Stimulated activated CD4-positive, alpha-beta T cell treated with anti-CD3 and anti-CD28 coated beads, TNF-alpha, amount 100 ng/mL, for 48 hours (primary cell): Measurements from ENCODE around the gene RASAL1.

Source experiments
- DNase-seq, 3 donors: peaks; one replicate each; pipeline ENCODE4 v3.0.0-alpha.2; 2020; ENCODE audit warnings: low read depth in 3 of 3

RASAL1 gene

GRCh38 chr12:113075137-113075683 lies 60.4 kb downstream of the RASAL1 start:
- no peak for DNase-seq

- no peak for DNase-seq
Measured at GRCh38 chr12:113073586-113073985, 62.0 kb downstream of the RASAL1 start.

GRCh38 chr12:113072136-113072535 lies 63.4 kb downstream of the RASAL1 start:
- no peak for DNase-seq

GRCh38 chr12:113071135-113072112 lies 64.1 kb downstream of the RASAL1 start:
- DNase-seq = no peak

DNA sequence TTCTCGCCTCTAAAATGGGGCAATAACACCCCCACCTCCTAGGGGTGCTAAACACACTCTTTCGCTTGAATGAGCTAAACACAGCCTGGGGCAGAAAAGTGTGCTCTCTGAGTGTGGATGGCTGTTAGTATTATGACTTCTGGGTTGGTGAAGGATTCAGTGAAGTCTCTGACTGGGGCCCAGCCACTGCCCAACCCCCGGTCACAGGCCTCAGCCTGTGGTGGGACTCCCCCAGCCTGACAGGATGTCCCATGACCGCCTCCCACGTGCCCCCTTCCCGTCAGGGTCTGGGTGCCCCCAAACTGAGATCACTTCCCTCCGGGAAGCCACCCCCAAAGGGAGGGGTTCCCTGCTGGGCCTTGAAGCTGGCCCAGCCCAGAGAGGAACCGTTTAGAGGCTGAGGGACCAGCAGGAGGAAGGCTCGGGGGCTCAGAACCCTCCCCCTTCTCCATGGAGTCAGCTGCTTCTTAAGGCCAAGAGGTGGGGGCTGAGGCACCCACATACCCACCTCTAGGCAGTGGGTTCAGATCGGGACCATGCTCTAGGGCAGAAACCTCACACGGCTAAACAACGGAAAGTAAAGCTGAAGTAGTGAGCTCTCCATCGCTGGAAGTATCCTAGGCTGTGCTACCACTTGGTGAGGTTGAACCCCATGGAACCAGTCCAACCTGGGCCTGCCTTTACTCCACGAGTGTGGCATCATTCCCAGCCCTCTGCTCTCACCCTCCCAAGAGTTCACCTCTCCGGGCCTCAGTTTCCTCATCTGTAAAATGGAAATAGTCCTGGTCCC lies 65.2 kb downstream of the RASAL1 start:
- DNase-seq = peak in 2 of 3 donors; percentile 32 to 40

- no peak for DNase-seq
Measured at GRCh38 chr12:113069751-113070116, 65.8 kb downstream of the RASAL1 start.

DNA sequence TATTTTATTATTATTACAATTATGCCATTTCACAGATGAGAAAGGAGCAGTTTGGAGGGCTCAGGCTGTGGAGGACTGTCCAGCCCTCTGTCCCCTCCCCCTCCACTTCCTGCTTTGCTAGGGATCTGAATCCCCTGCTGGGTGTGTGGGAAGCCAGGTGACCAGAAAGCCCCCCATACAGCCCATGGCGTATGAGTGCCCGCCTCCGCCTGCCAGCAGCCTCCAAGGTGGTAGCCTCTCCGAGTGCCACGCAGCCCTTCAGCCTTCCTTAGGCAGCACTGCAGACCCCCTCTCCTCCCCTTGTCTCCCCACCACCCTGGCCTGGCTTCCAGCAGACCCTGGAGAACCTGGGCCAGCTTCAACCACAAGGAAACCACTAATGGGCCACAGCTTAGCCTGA lies 66.4 kb downstream of the RASAL1 start:
- DNase-seq = no peak

- DNase-seq = no peak
Measured at GRCh38 chr12:113067987-113068935, 67.3 kb downstream of the RASAL1 start.

DNA sequence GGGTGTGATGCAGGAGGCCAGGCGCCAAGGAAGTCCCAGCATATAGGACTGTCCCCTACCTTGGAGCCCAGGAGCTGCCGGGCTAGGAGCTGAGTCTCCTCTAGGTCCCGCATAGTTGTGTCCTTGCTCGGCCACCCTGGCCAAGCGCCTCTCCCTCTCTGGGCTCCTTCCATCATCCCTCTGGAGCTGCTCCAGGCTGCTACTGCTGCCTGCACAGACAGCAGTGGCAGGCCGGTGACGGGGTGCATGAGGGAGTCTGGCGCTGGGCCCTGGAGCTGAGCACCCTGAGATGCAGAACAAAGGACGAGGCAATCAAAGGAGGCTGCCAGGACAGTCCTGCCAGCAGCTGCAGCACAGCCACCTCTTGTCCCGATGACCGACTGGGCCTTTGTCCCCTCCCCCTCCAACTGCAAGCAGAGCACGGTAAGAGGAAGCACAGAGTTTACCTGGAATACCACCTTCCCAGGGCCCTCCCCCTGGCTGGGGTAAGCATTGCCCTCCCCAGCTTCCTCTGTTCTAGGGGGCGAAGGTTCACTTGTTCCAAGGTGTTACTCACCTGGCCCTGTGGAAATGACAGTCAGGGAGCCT lies 68.7 kb downstream of the RASAL1 start:
- DNase-seq = no peak

DNA sequence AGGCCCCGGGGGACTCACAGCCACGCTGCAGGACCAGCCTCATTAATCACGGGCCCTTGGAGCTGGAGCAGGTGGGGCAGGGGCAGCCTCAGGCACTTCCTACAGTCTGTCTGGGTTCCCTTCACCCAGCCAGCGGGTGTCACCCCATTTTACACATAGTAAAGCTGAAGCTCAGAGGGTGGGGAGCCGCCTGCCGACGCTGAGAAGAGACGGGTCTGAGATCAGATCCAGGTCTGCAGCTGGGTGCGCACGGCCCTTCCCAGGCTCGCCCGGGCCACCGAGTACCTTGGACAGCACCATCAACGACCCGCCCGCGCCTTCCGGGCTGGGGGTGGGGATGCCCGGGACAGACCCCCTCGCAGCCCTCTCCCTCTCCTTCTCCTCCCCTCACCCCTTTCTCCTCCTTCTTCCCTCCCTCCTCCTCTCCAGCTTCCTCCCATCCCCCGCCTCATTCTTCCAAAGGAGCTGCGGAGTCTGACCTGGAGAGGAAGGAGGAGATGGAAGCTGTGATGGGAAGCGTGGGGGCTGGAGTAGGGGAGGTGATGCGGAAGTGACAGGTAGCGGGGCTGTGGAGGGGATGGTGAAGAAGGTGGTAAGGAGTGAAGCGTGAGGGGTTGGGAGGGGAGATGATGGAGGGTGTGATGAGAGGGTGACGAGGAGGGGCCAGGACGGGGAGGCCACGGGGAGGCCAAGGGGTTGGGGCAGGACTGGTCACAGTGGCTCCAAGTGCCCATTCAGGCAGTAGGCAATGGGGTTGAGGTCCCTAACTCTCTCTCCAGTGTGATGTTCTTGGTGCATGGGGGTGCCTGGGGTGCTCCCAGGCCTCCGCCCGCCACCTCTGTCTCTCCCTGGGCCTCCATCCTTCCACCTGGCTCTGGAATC lies 70.2 kb downstream of the RASAL1 start:
- no peak for DNase-seq

GRCh38 chr12:113064395-113065125 lies 71.0 kb downstream of the RASAL1 start:
- DNase-seq = no peak

DNA sequence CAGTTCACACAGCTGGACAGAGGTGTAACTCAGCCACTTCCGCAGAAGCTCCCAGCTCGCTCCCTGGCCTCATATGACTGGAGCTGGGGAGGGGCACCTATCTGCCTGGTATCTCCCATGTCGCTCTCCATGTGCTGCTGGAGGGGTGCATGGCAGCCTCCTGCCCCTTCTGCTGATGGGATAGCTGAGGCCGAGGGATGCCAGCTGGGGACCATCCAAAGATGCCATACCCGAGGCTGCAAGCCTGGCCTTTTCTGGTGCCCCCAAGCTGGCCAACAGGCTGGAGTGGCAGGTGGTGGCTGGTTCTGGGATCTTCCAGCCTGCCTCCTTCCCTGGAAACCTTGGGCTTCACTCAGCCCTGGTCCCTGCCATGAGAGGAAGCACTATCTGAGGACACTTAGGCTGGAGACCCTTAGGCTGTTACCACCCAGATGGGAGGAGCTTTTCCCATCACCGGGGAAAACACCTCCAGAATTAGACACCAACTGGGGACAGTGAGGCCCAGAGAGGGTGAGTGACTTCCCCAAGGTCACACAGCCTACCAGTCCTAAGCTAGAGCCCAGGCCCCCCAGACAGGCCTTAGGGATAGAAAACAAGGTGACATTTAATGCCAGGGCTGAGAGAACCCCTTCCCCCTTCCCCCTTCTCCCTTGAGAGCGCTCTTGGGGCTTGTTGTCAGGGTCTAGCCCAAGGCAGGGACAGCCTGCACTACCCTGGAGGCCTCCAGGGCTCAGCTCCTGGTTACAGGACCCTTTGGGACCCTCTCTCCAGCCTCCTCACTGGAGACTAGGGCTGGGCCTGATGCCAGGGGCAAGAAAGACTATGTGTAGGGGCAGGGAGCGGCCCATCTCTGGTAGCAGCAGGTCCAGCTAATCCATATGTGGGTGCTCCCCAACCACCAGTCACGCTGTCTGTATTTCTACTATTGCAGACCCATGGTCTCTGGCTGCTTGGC lies 71.9 kb downstream of the RASAL1 start:
- DNase-seq = no peak

DNA sequence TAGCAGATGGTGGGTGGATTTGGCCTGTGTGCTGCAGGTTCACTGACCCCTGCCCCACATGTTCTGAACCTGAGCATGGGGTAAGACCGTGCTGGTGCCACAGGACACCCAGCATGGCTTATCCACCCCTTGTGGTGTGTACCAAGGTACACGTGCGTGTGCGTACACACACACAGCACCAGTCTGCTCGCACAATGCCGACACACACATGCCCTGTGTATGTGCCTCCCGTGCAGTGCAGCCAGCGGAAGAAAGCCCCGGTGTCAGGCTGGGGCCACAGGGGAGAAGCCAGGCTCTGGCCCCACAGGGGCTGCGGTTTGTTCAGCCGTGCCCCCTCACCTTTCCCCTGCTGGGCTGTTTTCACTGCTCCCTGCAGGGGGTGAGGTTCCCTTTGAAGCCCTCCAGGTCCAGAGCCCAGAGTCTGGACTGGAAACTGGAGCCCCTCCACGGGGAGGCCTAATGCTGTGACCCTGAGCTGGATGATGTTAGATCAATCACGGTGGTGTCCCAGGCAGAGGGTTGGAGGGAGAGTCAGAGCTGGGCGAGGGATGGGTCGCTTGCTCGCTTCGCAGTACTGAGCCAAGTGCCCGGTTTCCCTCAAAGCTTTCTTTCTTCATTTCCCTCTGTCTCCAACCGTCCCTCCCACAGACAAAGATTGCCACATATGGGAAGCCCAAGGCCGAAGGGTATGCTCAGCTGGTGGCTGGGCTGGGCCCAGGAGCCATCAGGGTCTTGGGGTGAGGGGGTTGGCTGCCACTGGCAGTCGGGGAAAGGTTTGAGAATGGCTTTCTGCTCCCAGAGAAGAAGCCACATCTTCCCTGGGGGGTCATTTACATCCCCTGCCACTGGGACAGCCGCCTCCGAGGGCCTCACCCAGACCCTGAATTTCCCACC lies 72.8 kb downstream of the RASAL1 start:
- no peak for DNase-seq

DNA sequence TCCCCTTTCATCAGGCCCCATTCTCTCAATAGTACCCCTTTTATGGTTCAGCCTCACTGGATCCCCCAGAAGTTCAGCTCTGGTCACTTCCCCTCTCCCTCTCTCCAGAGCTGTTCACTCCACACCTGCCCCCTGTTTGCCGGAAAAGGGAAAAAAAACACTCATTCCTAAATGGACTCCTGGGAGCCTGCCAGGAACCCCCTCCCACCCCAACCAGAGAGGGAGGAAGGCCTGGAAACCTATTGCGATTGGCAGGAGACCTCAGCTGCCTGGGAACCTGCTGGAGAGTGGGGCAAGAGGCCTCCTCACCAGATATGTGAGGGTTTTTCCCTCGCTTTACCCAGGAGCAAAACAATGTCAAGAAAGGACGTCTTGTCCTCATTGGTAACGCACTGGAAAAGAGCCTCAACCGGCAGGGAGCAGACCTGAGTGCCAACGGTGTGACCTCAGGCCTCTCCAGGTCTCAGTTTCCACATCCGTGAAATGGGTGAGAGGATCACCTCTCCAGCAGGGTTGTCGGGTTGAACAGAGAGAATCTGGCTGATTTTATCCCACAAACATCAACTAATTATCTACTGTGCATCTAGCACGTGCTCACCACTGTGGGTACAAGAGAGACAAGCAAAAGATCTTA lies 74.4 kb downstream of the RASAL1 start:
- no peak for DNase-seq

- DNase-seq = no peak
Measured at GRCh38 chr12:113060336-113060960, 75.1 kb downstream of the RASAL1 start.

- no peak for DNase-seq
Measured at GRCh38 chr12:113059071-113059595, 76.4 kb downstream of the RASAL1 start.
